ENCODE results near the gene THOP1. TPM values are rescaled to one million over a fixed set of nuclear protein-coding genes. Genes with fewer than 3 reads are reported as not detected.

Gene THOP1
- total and polyA plus RNA-seq, 10 of the 15 experiments (the other 5 are each of a cell fraction or from before 2014, with no cell fraction given) = 1.9 to 270 (median 169) TPM

DNA sequence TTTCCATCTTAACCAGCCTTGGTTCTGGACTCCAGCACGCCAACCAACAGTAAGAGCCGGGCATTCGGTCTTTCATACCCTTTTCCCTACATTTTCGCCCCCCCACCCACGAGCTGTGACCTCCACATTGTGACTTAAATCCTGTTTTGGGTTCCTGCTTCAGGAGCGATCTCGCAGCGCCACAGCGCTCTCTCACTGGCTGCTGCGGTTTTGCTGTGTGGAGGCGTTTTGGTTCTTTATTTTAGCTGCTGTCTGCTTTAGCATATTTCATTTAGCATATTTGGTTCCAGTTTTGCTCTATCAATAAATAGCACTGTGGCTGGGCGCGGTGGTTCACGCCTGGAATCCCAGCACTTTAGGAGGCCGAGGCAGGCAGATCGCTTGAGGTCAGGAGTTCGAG is 25.9 kb upstream of the THOP1 start:
- H3K27ac ChIP-seq (ENCODE audit: control insufficient read depth, insufficient read depth) = no peak overlapping the region
- CTCF ChIA-PET = interaction anchor here (0.9 to 1.5 kb wide), 2 partner anchors 10 to 111 kb away, joined by 4 to 5 read pairs; no protein-coding TSS in a partner anchor
- no TSS peak for BruUV-seq (replicated peaks)
- no peak overlapping the region for H3K9ac ChIP-seq (ENCODE audit: control insufficient read depth, insufficient read depth, low read length)
- no peaks in the 10 kb centered on the region for H3K9me3 ChIP-seq (replicated peaks; ENCODE audit: control insufficient read depth, insufficient read depth, low read length)
- peaks cover 8 to 43% of the 10 kb centered on the region in 2 experiments for H3K36me3 ChIP-seq (ENCODE audit: control insufficient read depth in 2 of 2, insufficient read depth in 2 of 2, low read length in 1 of 2)
- WGBS (ENCODE audit: insufficient coverage, insufficient replicate concordance, low lambda C conversion rate, missing lambda C conversion rate) = 91% methylated on average over 17 of the region's 17 CpGs
- SMC1A ChIA-PET (ENCODE audit: uncharacterized antibody, unreplicated experiment) = no interaction called here
- POLR2A ChIA-PET = interaction anchor here (0.6 kb wide), 2 partner anchors 25 to 179 kb away, joined by 3 read pairs; no protein-coding TSS in a partner anchor
- no peaks in the 10 kb centered on the region for H4K20me1 ChIP-seq (ENCODE audit: control insufficient read depth, insufficient read depth)
- RAD21 ChIA-PET (ENCODE audit: unreplicated experiment) = no interaction called here
- H3K79me2 ChIP-seq (ENCODE audit: control insufficient read depth, insufficient read depth, low read length) = no peaks in the 10 kb centered on the region
- no peak overlapping the region for H3K4me2 ChIP-seq (ENCODE audit: control insufficient read depth, insufficient read depth)
- DNase-seq (ENCODE audit: low read depth, low spot score) (no peak), ATAC-seq (no peak), FAIRE-seq (no peak)
- H3K27me3 ChIP-seq (replicated peaks in 1 of 2; ENCODE audit: control insufficient read depth in 2 of 2, insufficient read depth in 2 of 2, low read length in 1 of 2) = no peaks in the 10 kb centered on the region
- H2AFZ ChIP-seq (ENCODE audit: control insufficient read depth, low read depth, low read length) = no peak overlapping the region
- no peaks in the 10 kb centered on the region for H3K4me1 ChIP-seq (ENCODE audit: control insufficient read depth, insufficient read depth, low read length)
- in situ Hi-C loops (cut with MboI) = no loop called here
- intact Hi-C loops (cut with micrococcal nuclease; ENCODE audit: unreplicated experiment) = no loop called here
- H3K4me3 ChIP-seq = no peak overlapping the region
- no peak for TF ChIP-seq BHLHE40 (IDR thresholded peaks at IDR 0.05; ENCODE audit: borderline replicate concordance in 1 of 2, low read depth in 2 of 2, low read length in 1 of 2)
- TF ChIP-seq GABPA (IDR thresholded peaks at IDR 0.05; ENCODE audit: low read depth) = no peak
- no peak for TF ChIP-seq SRF (IDR thresholded peaks at IDR 0.05; ENCODE audit: low read depth in 2 of 2, low read length in 2 of 2)
- no peak for TF ChIP-seq SMARCA5 (IDR thresholded peaks at IDR 0.05)
- TF ChIP-seq, protein P1, sequence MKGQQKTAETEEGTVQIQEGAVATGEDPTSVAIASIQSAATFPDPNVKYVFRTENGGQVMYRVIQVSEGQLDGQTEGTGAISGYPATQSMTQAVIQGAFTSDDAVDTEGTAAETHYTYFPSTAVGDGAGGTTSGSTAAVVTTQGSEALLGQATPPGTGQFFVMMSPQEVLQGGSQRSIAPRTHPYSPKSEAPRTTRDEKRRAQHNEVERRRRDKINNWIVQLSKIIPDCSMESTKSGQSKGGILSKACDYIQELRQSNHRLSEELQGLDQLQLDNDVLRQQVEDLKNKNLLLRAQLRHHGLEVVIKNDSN (IDR thresholded peaks at IDR 0.05; ENCODE audit: borderline replicate concordance, extremely low read length, insufficient read depth, low read depth, low read length) = no peak
- TF ChIP-seq CTCF (IDR thresholded peaks at IDR 0.05 in 2 of 3, conservative IDR thresholded peaks at IDR 0.05 in 1 of 3; ENCODE audit: control insufficient read depth in 2 of 3, extremely low read depth in 1 of 3, insufficient read depth in 1 of 3, low read depth in 3 of 3, low read length in 3 of 3) = no peak
- TF ChIP-seq, protein P2, sequence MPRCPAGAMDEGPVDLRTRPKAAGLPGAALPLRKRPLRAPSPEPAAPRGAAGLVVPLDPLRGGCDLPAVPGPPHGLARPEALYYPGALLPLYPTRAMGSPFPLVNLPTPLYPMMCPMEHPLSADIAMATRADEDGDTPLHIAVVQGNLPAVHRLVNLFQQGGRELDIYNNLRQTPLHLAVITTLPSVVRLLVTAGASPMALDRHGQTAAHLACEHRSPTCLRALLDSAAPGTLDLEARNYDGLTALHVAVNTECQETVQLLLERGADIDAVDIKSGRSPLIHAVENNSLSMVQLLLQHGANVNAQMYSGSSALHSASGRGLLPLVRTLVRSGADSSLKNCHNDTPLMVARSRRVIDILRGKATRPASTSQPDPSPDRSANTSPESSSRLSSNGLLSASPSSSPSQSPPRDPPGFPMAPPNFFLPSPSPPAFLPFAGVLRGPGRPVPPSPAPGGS (IDR thresholded peaks at IDR 0.05; ENCODE audit: borderline replicate concordance, insufficient read depth, low read depth, low read length, poor library complexity, severe bottlenecking) = no peak
- TF ChIP-seq ZNF207 (IDR thresholded peaks at IDR 0.05; ENCODE audit: borderline replicate concordance) = no peak
- no peak for TF ChIP-seq ZNF687 (IDR thresholded peaks at IDR 0.05)
- no peak for TF ChIP-seq CHD2 (IDR thresholded peaks at IDR 0.05; ENCODE audit: borderline replicate concordance, low read depth, low read length)
- no peak for TF ChIP-seq EED (IDR thresholded peaks at IDR 0.05; ENCODE audit: low read depth)
- TF ChIP-seq IRF5 (IDR thresholded peaks at IDR 0.05; ENCODE audit: borderline replicate concordance) = no peak

Data from GM12878 (cell line).